MCF 10A (cell line): ENCODE results near the gene NXPH1. TPM values are rescaled to one million over a fixed set of nuclear protein-coding genes. Genes with fewer than 3 reads are reported as not detected.

Experiments
- BruUV-seq: library from RNA; stranded (reverse); fragments of 400-500 nt; replicated peaks from 2 replicates; lab custom pipeline; 2021; lab: Mats Ljungman, UMichigan
- CTCF ChIA-PET: fragments of 300-600 bp; sonication (Branson Sonifier 250); formaldehyde crosslinking; extraction: SDS; loops from one replicate; lab custom pipeline; 2021; ENCODE audit warnings: antibody characterized with exemption, inconsistent platforms; lab: Yijun Ruan, JAX
- POLR2A ChIA-PET: fragments of 300-600, 350-650 bp; sonication (Branson Sonifier 250); formaldehyde crosslinking; extraction: SDS; loops from one replicate; lab custom pipeline; 2020; ENCODE audit warnings: antibody characterized with exemption, inconsistent platforms; lab: Yijun Ruan, JAX
- DNase-seq: peaks from one replicate; pipeline ENCODE4 v3.0.0-alpha.2; 2018; ENCODE audit not compliant: unreplicated experiment
- H3K27ac Mint-ChIP-seq: one replicate; pipeline ENCODE4 v1.8.0; 2022; ENCODE audit warnings: mild to moderate bottlenecking, low read depth, mixed read lengths; ENCODE audit not compliant: unreplicated experiment
- H3K27me3 Mint-ChIP-seq: one replicate; pipeline ENCODE4 v1.8.0; 2022; ENCODE audit warnings: mixed read lengths; ENCODE audit not compliant: insufficient read depth, unreplicated experiment
- H3K36me3 Mint-ChIP-seq: one replicate; pipeline ENCODE4 v1.8.0; 2022; ENCODE audit warnings: mild to moderate bottlenecking, moderate library complexity, mixed read lengths; ENCODE audit not compliant: insufficient read depth, unreplicated experiment
- H3K4me1 Mint-ChIP-seq: one replicate; pipeline ENCODE4 v1.8.0; 2022; ENCODE audit warnings: mixed read lengths; ENCODE audit not compliant: insufficient read depth, unreplicated experiment
- H3K4me3 Mint-ChIP-seq: one replicate; pipeline ENCODE4 v1.8.0; 2022; ENCODE audit warnings: mild to moderate bottlenecking, moderate library complexity, mixed read lengths; ENCODE audit not compliant: unreplicated experiment
- H3K9me3 Mint-ChIP-seq: one replicate; pipeline ENCODE4 v1.8.0; 2022; ENCODE audit warnings: mixed read lengths; ENCODE audit not compliant: unreplicated experiment
- CTCF ChIP-seq: fragments of 200-600 bp; IDR thresholded peaks from one replicate; pipeline ENCODE4 v1.8.0; 2022; ENCODE audit warnings: antibody characterized with exemption, mild to moderate bottlenecking; ENCODE audit not compliant: unreplicated experiment
- intact Hi-C: fragments of 100-400 bp; cut with micrococcal nuclease; formaldehyde crosslinking; loops from 2 replicates; pipeline ENCODE4 v1.14.1; 2022
- total RNA-seq: library from RNA; stranded (reverse); gene quantifications from 2 replicates; pipeline ENCODE4 v1.2.3, GENCODE V29; 2022

Gene NXPH1
- total RNA-seq, 1 experiment from 2014 or later, result not detected

GRCh38 chr7:8601121-8601520 is 167.7 kb downstream of the NXPH1 start:
- no peaks in the 10 kb centered on the region for H3K4me1 Mint-ChIP-seq
- no peak for TF ChIP-seq CTCF
- intact Hi-C loops, result no loop called here
- ChIA-PET CTCF (no interaction called here), POLR2A (no interaction called here)
- H3K36me3 Mint-ChIP-seq, result no peaks in the 10 kb centered on the region
- peaks cover 52% of the 10 kb centered on the region for H3K27me3 Mint-ChIP-seq
- no TSS peak for BruUV-seq
- no peak for DNase-seq
- no peak overlapping the region for H3K27ac Mint-ChIP-seq
- H3K4me3 Mint-ChIP-seq, result no peak overlapping the region
- no peaks in the 10 kb centered on the region for H3K9me3 Mint-ChIP-seq

DNA sequence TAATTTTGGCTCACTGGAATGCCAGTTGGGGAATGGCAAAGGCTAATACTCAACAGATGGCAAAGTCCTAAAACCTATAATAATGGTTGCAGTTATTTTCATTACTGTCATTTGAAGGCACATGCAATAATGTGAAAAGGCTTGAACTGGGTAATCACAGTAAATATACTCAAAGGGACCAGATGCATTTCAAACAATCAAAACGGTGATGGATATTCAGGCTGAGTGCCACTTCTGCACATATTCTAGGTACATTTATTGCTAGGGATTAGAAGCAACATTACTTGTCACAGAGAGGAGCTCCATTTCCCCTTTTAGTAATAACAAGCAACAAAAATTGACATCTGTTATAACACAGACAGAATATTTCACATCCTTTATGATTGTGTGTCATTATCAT is 171.8 kb downstream of the NXPH1 start:
- intact Hi-C loops, result no loop called here

DNA sequence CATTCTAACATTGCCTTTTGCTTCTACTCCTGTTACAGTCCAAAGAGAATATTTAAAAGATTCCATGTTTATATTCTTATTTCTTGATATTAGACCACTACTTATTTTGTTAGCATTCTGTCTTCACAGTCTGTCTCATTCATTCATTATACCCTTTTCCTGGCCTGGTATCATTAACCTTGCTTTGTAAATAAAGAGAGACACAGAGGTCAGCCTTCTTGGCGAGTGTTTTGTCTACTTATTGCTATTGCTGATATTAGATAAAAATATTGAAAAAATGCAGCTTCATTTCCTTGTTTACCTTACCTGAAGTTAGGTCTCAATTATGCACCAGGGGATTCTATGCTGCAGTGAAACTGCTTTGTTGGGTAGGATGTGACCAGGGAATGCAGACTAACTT is 179.2 kb downstream of the NXPH1 start:
- Mint-ChIP-seq H3K27ac (no peak overlapping the region), H3K36me3 (no peaks in the 10 kb centered on the region), H3K27me3 (peaks cover 25% of the 10 kb centered on the region), H3K4me3 (no peak overlapping the region), H3K9me3 (no peaks in the 10 kb centered on the region), H3K4me1 (no peaks in the 10 kb centered on the region)
- intact Hi-C loops, result no loop called here
- DNase-seq, result no peak
- BruUV-seq, result no TSS peak
- no peak for TF ChIP-seq CTCF
- ChIA-PET CTCF (no interaction called here), POLR2A (no interaction called here)

More for the DNA sequence above, 171.8 kb downstream of the NXPH1 start:
- Mint-ChIP-seq H3K9me3 (no peaks in the 10 kb centered on the region), H3K36me3 (no peaks in the 10 kb centered on the region), H3K4me1 (no peaks in the 10 kb centered on the region), H3K27ac (no peak overlapping the region), H3K4me3 (no peak overlapping the region), H3K27me3 (peaks cover 32% of the 10 kb centered on the region)
- no peak for TF ChIP-seq CTCF
- POLR2A ChIA-PET, result interaction anchor here (0.6 kb wide), 1 partner anchor 199 kb away, joined by 3 read pairs; no protein-coding TSS in a partner anchor
- CTCF ChIA-PET, result interaction anchor here (0.5 to 0.6 kb wide), 2 partner anchors 65 to 244 kb away, joined by 3 to 4 read pairs; no protein-coding TSS in a partner anchor
- no TSS peak for BruUV-seq
- no peak for DNase-seq

DNA sequence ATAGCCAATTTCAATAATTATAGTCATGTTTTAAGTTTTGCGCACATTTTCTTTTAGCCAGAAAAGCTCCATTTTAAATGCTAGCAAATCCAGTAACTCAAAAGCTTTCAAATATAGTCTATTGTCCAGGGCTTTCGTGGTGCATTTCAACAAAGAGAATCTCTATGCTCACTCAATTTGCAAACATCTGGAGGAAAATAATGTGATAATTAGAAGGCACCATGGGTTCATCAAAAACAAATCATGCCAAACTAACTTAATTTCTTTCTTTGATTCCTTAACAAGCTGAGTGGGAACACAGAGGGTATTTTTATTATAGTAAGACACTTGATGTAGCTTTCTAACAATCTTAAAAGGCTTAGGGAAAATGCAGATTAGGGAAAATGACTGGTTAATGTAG is 179.8 kb downstream of the NXPH1 start:
- POLR2A ChIA-PET, result no interaction called here
- no peak for DNase-seq
- CTCF ChIA-PET, result no interaction called here
- Mint-ChIP-seq H3K36me3 (no peaks in the 10 kb centered on the region), H3K27me3 (peaks cover 25% of the 10 kb centered on the region), H3K4me3 (no peak overlapping the region), H3K4me1 (no peaks in the 10 kb centered on the region), H3K9me3 (no peaks in the 10 kb centered on the region), H3K27ac (no peak overlapping the region)
- BruUV-seq, result no TSS peak
- TF ChIP-seq CTCF, result no peak
- intact Hi-C loops, result no loop called here
